Spleen (tissue), 11 donors: Measurements from ENCODE around the gene TRPV4. TPM values are rescaled to one million over a fixed set of nuclear protein-coding genes. Genes with fewer than 3 reads are reported as not detected.

Experiments
- DNase-seq: peaks from one replicate; pipeline ENCODE4 v3.0.0-alpha.2; 2020
- H3K27ac ChIP-seq, 8 donors: fragments of 200-600 bp; sonication (generic) in 7 of 8; 1 replicate in 4 of 8; 2 replicates in 4 of 8; pipeline versions ENCODE4 v1.5.0 to v1.8.0; 2016 to 2021; ENCODE audit warnings: inconsistent platforms in 4 of 8, mild to moderate bottlenecking in 4 of 8, moderate library complexity in 1 of 8
- H3K27me3 ChIP-seq, 7 donors: fragments of 200-600 bp; sonication (generic) in 6 of 7; replicated peaks in 1 of 7; 1 replicate in 4 of 7; 2 replicates in 3 of 7; pipeline versions ENCODE4 v1.5.0 to v1.8.0; 2016 to 2021; ENCODE audit warnings: inconsistent platforms in 3 of 7, mild to moderate bottlenecking in 1 of 7
- H3K36me3 ChIP-seq, 6 donors: fragments of 200-600 bp; sonication (generic) in 5 of 6; 1 replicate in 4 of 6; 2 replicates in 2 of 6; pipeline versions ENCODE4 v1.5.0 to v1.8.0; 2016 to 2021; ENCODE audit warnings: inconsistent platforms in 2 of 6
- H3K4me1 ChIP-seq, 6 donors: fragments of 200-600 bp; sonication (generic) in 5 of 6; 1 replicate in 3 of 6; 2 replicates in 3 of 6; pipeline versions ENCODE4 v1.5.0 to v1.8.0; 2016 to 2021; ENCODE audit warnings: inconsistent platforms in 3 of 6
- H3K4me3 ChIP-seq, 8 donors: fragments of 200-600 bp; sonication (generic) in 7 of 8; 1 replicate in 4 of 8; 2 replicates in 4 of 8; pipeline versions ENCODE4 v1.5.0 to v1.8.0; 2016 to 2021; ENCODE audit warnings: inconsistent platforms in 4 of 8, mild to moderate bottlenecking in 4 of 8, moderate library complexity in 2 of 8
- H3K9me3 ChIP-seq, 8 donors: fragments of 200-600 bp; sonication (generic) in 7 of 8; 1 replicate in 4 of 8; 2 replicates in 4 of 8; pipeline versions ENCODE4 v1.5.0 to v1.8.0; 2016 to 2021; ENCODE audit warnings: inconsistent platforms in 4 of 8
- CTCF ChIP-seq, 11 experiments: fragments of 200-600 bp in 7 of 11; fragments of 450-650 bp in 4 of 11; sonication (generic) in 4 of 11; IDR thresholded peaks in 8 of 11; conservative IDR thresholded peaks in 3 of 11; 1 replicate in 7 of 11; 2 replicates in 4 of 11; pipeline versions ENCODE4 v1.4.0 to v1.8.0; 2016 to 2021; ENCODE audit warnings: antibody characterized with exemption in 11 of 11, inconsistent platforms in 4 of 11, mild to moderate bottlenecking in 1 of 11
- POLR2A ChIP-seq, 3 donors: fragments of 450-650 bp; IDR thresholded peaks; one replicate each; pipeline ENCODE4 v1.5.1; 2017; ENCODE audit warnings: antibody characterized with exemption in 3 of 3, mild to moderate bottlenecking in 1 of 3
- POLR2AphosphoS5 ChIP-seq, 3 donors: sonication (generic); formaldehyde crosslinking; IDR thresholded peaks; one replicate each; pipeline ENCODE4 v1.5.1; 2017; ENCODE audit warnings: antibody characterized with exemption in 3 of 3
- WGBS, 5 donors: extraction: QIAGEN DNeasy Blood & Tissue Kit in 3 of 5; methylation state at CpG; one replicate each; pipeline versions ENCODE4 v1.1.5 to v1.1.7; 2013 to 2018; 5-methylcytosine and 5-hydroxymethylcytosine counted together
- intact Hi-C: fragments of 100-400 bp; cut with DNase I; formaldehyde crosslinking; loops from one replicate; pipeline ENCODE4 v1.15.0; 2023; ENCODE audit warnings: low total_unique reads
- polyA plus RNA-seq, 3 donors: library from polyadenylated mRNA; stranded (reverse); fragments of 200-250 nt; gene quantifications; one replicate each; pipeline ENCODE4 v1.2.1, GENCODE V29; 2013
- total RNA-seq, 7 donors: library from RNA; depleted of rRNA in 3 of 7; stranded (reverse); fragments of >200 nt in 3 of 7; fragmentation: NEBNext Ultra II Directional in 4 of 7; extraction: Animal tissue kit (Norgen Biotek cat#: 25700) in 4 of 7; gene quantifications; one replicate each; pipeline versions ENCODE4 v1.1.0 to v1.2.1, GENCODE V29; 2016 to 2021
- donor health status: healthy with polysubstance abuse.
- donor health status: DM: no; HTN: no; CAD: no; lungs with moderate emphysema.
- donor health status: DM: no; HTN: no; CAD: no.
- donor health status: Bipolar disorder and iron deficiency.
- donor health status: healthy.
- donor health status: DM: no; HTN: no; CAD: no.
- donor health status: DM: yes; HTN: yes; CAD: no.

TRPV4 gene
- total and polyA plus RNA-seq, 10 donors = 0.49 to 8.0 (median 4.4) TPM

GRCh38 chr12:109772622-109773321 is 60.4 kb downstream of the TRPV4 start:
- Histone ChIP-seq H3K4me1 (peaks cover 0 to 41% (median 16%) of the 10 kb centered on the region in 6 donors), H3K27me3 (peaks cover 0 to 6% (median 0%) of the 10 kb centered on the region in 7 donors), H3K27ac (peak overlapping the region in 2 of 8 donors; percentile 20 to 41), H3K4me3 (peak overlapping the region in 2 of 8 donors; percentile 3 to 25), H3K9me3 (no peaks in the 10 kb centered on the region), H3K36me3 (peaks cover 0 to 21% (median 3%) of the 10 kb centered on the region in 6 donors)
- TF ChIP-seq POLR2A (IDR thresholded peaks at IDR 0.05) (no peak), POLR2AphosphoS5 (IDR thresholded peaks at IDR 0.05) (no peak), CTCF (IDR thresholded peaks at IDR 0.05 in 8 of 11, conservative IDR thresholded peaks at IDR 0.05 in 3 of 11) (no peak)
- intact Hi-C loops = loop anchor here (10.0 kb wide), 1 partner anchor 58 kb away; the partner anchor contains the start of gene FAM222A
- DNase-seq = peak; percentile 37
- WGBS, 5 donors = 59 to 67% (median 62%) methylated on average over 12 of the region's 12 CpGs

- no peaks in the 10 kb centered on the region for H3K9me3 ChIP-seq
- H3K4me1 ChIP-seq = peaks cover 0 to 41% (median 16%) of the 10 kb centered on the region in 6 donors
- TF ChIP-seq CTCF (IDR thresholded peaks at IDR 0.05 in 8 of 11, conservative IDR thresholded peaks at IDR 0.05 in 3 of 11) (no peak), POLR2AphosphoS5 (IDR thresholded peaks at IDR 0.05) (peak in 1 of 3 donors; percentile 4)
- H3K36me3 ChIP-seq = peaks cover 0 to 21% (median 3%) of the 10 kb centered on the region in 6 donors
- H3K27ac ChIP-seq = no peak overlapping the region
- no peak for DNase-seq
- intact Hi-C loops = loop anchor here (10.0 kb wide), 1 partner anchor 57 kb away; the partner anchor contains the start of gene FAM222A
- H3K4me3 ChIP-seq = no peak overlapping the region
- peaks cover 0 to 6% (median 0%) of the 10 kb centered on the region in 7 donors for H3K27me3 ChIP-seq
- WGBS, 5 donors = 79 to 91% (median 86%) methylated on average over 11 to 17 of the region's 17 CpGs
Observed at GRCh38 chr12:109771746-109772621, 61.2 kb downstream of the TRPV4 start.

GRCh38 chr12:109770861-109771670 is 62.1 kb downstream of the TRPV4 start:
- 81 to 96% (median 86%) methylated on average over 13 to 17 of the region's 17 CpGs for WGBS, 5 donors
- no peak for TF ChIP-seq POLR2A (IDR thresholded peaks at IDR 0.05)
- no peak for TF ChIP-seq POLR2AphosphoS5 (IDR thresholded peaks at IDR 0.05)
- H3K27me3 ChIP-seq = peaks cover 0 to 6% (median 0%) of the 10 kb centered on the region in 7 donors
- DNase-seq = no peak
- H3K36me3 ChIP-seq = peaks cover 0 to 21% (median 3%) of the 10 kb centered on the region in 6 donors
- H3K4me3 ChIP-seq = no peak overlapping the region
- peak overlapping the region in 1 of 8 donors; percentile 21 for H3K27ac ChIP-seq
- H3K4me1 ChIP-seq = peaks cover 0 to 41% (median 16%) of the 10 kb centered on the region in 6 donors
- intact Hi-C loops = loop anchor here (10.0 kb wide), 1 partner anchor 56 kb away; the partner anchor contains the start of gene FAM222A
- no peaks in the 10 kb centered on the region for H3K9me3 ChIP-seq
